Measurements from ENCODE around the gene LTO1. TPM values are rescaled to one million over a fixed set of nuclear protein-coding genes. Genes with fewer than 3 reads are reported as not detected.

The LTO1 gene
- total and polyA plus RNA-seq, 2 of the 13 experiments (the other 11 are each of a cell fraction or from before 2014, with no cell fraction given) = 11.8 to 15.0 TPM

DNA sequence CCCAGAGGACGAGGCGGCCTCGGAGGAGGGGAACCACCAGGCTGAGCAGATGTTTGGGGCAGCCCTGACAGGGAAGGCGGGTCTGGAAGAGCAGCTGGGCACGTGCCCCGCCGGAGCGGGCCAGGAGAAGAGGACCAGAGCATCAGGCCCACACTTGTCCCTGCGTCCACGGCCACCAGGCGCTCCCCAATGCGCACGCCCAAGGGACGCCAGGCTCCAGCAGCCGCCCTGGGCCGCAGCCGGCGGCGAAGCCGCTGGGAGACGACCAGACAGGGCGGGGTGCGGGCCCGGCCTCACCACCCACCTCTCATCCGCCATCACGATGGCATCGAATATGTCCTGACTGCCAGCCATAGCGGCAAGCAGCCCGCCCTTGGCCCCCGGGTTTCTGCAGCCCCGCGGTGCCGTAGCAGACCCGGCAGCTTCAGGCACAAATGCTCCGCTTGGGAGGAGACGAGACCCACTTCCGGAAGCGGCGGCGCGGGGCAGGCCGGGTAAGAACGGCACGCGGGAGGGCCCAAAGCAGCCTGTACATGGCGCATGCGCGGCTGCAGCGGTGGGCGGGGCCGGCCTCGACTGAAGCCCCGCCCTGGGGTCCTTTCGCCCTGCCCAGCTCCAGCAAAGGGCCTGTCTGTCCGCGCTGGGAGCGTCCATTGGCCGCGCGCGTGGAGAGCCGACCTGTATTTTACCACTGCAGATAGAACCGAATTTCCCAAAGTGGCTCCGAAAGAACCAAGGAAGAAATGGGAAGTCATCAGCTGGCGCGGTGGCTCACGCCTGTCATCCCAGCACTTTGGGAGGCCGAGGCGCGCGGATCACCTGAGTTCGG, at the start of gene LTO1 (continued):
- TF ChIP-seq, protein P1, sequence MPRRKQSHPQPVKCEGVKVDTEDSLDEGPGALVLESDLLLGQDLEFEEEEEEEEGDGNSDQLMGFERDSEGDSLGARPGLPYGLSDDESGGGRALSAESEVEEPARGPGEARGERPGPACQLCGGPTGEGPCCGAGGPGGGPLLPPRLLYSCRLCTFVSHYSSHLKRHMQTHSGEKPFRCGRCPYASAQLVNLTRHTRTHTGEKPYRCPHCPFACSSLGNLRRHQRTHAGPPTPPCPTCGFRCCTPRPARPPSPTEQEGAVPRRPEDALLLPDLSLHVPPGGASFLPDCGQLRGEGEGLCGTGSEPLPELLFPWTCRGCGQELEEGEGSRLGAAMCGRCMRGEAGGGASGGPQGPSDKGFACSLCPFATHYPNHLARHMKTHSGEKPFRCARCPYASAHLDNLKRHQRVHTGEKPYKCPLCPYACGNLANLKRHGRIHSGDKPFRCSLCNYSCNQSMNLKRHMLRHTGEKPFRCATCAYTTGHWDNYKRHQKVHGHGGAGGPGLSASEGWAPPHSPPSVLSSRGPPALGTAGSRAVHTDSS (CRISPR knock-in tag; conservative IDR thresholded peaks at IDR 0.05) = no peak
- TF ChIP-seq ELF3 (CRISPR knock-in tag; IDR thresholded peaks at IDR 0.05) = peak; percentile 75; the same call in 1 of the 2 replicates
- no peak for TF ChIP-seq ZNF496 (CRISPR knock-in tag; IDR thresholded peaks at IDR 0.05; ENCODE audit: insufficient replicate concordance)
- peak; percentile 36; the same call in 1 of the 2 replicates for TF ChIP-seq ZNF232 (CRISPR knock-in tag; IDR thresholded peaks at IDR 0.05; ENCODE audit: borderline replicate concordance)
- no peak for TF ChIP-seq MAF1 (CRISPR knock-in tag; IDR thresholded peaks at IDR 0.05; ENCODE audit: borderline replicate concordance)
- TF ChIP-seq FOXC1 (CRISPR knock-in tag; IDR thresholded peaks at IDR 0.05; ENCODE audit: borderline replicate concordance) = peak; percentile 91
- TF ChIP-seq, protein P2, sequence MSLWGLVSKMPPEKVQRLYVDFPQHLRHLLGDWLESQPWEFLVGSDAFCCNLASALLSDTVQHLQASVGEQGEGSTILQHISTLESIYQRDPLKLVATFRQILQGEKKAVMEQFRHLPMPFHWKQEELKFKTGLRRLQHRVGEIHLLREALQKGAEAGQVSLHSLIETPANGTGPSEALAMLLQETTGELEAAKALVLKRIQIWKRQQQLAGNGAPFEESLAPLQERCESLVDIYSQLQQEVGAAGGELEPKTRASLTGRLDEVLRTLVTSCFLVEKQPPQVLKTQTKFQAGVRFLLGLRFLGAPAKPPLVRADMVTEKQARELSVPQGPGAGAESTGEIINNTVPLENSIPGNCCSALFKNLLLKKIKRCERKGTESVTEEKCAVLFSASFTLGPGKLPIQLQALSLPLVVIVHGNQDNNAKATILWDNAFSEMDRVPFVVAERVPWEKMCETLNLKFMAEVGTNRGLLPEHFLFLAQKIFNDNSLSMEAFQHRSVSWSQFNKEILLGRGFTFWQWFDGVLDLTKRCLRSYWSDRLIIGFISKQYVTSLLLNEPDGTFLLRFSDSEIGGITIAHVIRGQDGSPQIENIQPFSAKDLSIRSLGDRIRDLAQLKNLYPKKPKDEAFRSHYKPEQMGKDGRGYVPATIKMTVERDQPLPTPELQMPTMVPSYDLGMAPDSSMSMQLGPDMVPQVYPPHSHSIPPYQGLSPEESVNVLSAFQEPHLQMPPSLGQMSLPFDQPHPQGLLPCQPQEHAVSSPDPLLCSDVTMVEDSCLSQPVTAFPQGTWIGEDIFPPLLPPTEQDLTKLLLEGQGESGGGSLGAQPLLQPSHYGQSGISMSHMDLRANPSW (CRISPR knock-in tag; IDR thresholded peaks at IDR 0.05; ENCODE audit: borderline replicate concordance) = no peak
- peak; percentile 98 for TF ChIP-seq GATAD1 (CRISPR knock-in tag; IDR thresholded peaks at IDR 0.05)
- TF ChIP-seq ZSCAN31 (CRISPR knock-in tag; IDR thresholded peaks at IDR 0.05; ENCODE audit: low read depth) = peak; percentile 71; the same call in 1 of the 2 replicates
- peak; percentile 32 for TF ChIP-seq SMAD9 (CRISPR knock-in tag; IDR thresholded peaks at IDR 0.05)
- 0 out of 2 replicates have a peak, but pooled peaks have one; percentile 37 for TF ChIP-seq BRD4 (CRISPR knock-in tag; IDR thresholded peaks at IDR 0.05)
- TF ChIP-seq ZNF10 (CRISPR knock-in tag; IDR thresholded peaks at IDR 0.05; ENCODE audit: borderline replicate concordance, low read depth) = no peak
- no peak for TF ChIP-seq AGO1 (IDR thresholded peaks at IDR 0.05; ENCODE audit: low read depth, low read length, poor library complexity, severe bottlenecking)
- TF ChIP-seq ZNF343 (CRISPR knock-in tag; IDR thresholded peaks at IDR 0.05) = peak; percentile 79; the same call in 1 of the 2 replicates
- TF ChIP-seq FOXP1 (IDR thresholded peaks at IDR 0.05) = no peak
- TF ChIP-seq FOXP1 (CRISPR knock-in tag; IDR thresholded peaks at IDR 0.05) = no peak
- no peak for TF ChIP-seq ZFP36L2 (CRISPR knock-in tag; IDR thresholded peaks at IDR 0.05)
- TF ChIP-seq, protein P3, sequence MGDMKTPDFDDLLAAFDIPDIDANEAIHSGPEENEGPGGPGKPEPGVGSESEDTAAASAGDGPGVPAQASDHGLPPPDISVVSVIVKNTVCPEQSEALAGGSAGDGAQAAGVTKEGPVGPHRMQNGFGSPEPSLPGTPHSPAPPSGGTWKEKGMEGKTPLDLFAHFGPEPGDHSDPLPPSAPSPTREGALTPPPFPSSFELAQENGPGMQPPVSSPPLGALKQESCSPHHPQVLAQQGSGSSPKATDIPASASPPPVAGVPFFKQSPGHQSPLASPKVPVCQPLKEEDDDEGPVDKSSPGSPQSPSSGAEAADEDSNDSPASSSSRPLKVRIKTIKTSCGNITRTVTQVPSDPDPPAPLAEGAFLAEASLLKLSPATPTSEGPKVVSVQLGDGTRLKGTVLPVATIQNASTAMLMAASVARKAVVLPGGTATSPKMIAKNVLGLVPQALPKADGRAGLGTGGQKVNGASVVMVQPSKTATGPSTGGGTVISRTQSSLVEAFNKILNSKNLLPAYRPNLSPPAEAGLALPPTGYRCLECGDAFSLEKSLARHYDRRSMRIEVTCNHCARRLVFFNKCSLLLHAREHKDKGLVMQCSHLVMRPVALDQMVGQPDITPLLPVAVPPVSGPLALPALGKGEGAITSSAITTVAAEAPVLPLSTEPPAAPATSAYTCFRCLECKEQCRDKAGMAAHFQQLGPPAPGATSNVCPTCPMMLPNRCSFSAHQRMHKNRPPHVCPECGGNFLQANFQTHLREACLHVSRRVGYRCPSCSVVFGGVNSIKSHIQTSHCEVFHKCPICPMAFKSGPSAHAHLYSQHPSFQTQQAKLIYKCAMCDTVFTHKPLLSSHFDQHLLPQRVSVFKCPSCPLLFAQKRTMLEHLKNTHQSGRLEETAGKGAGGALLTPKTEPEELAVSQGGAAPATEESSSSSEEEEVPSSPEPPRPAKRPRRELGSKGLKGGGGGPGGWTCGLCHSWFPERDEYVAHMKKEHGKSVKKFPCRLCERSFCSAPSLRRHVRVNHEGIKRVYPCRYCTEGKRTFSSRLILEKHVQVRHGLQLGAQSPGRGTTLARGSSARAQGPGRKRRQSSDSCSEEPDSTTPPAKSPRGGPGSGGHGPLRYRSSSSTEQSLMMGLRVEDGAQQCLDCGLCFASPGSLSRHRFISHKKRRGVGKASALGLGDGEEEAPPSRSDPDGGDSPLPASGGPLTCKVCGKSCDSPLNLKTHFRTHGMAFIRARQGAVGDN (CRISPR knock-in tag; IDR thresholded peaks at IDR 0.05) = peak; percentile 97
- TF ChIP-seq, protein P4, sequence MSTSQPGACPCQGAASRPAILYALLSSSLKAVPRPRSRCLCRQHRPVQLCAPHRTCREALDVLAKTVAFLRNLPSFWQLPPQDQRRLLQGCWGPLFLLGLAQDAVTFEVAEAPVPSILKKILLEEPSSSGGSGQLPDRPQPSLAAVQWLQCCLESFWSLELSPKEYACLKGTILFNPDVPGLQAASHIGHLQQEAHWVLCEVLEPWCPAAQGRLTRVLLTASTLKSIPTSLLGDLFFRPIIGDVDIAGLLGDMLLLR (CRISPR knock-in tag; IDR thresholded peaks at IDR 0.05) = peak; percentile 52; the same call in 1 of the 2 replicates

Measured in HepG2 (cell line).